HepG2 (cell line): Measurements from ENCODE around the gene SH3PXD2A. TPM values are rescaled to one million over a fixed set of nuclear protein-coding genes. Genes with fewer than 3 reads are reported as not detected.

ENCODE experiments used
- CEBPB ChIP-seq: IDR thresholded peaks from 2 replicates; pipeline ENCODE4 v1.6.1; 2011; ENCODE audit warnings: low read depth, low read length, improper control_type of control experiment, borderline replicate concordance
- HNRNPLL ChIP-seq: fragments of 200-400 bp; formaldehyde crosslinking; IDR thresholded peaks from 2 replicates; pipeline ENCODE4 v1.6.1; 2017; ENCODE audit warnings: mild to moderate bottlenecking, low read depth, low read length; ENCODE audit not compliant: poor library complexity, severe bottlenecking
- MAZ ChIP-seq, 2 experiments: sonication (generic) in 1 of 2; formaldehyde crosslinking in 1 of 2; IDR thresholded peaks; 2 replicates each; pipeline versions ENCODE4 v1.5.0 to v1.6.1; 2012 to 2020; ENCODE audit warnings: low read depth in 2 of 2, mild to moderate bottlenecking in 2 of 2, borderline replicate concordance in 1 of 2, improper control_type of control experiment in 1 of 2, low read length in 1 of 2, missing genetic modification reagents in 1 of 2, moderate library complexity in 1 of 2
- MIER3 ChIP-seq: IDR thresholded peaks from 2 replicates; pipeline ENCODE4 v1.6.1; 2016; ENCODE audit warnings: missing compliant biosample characterization, borderline replicate concordance
- RFX3 ChIP-seq: IDR thresholded peaks from 2 replicates; pipeline ENCODE4 v1.6.1; 2016; ENCODE audit warnings: missing biosample characterization, missing genetic modification reagents
- SKI ChIP-seq: fragments of 450-650 bp; IDR thresholded peaks from one replicate; pipeline ENCODE4 v1.6.1; 2018; ENCODE audit warnings: mild to moderate bottlenecking; ENCODE audit not compliant: partially characterized antibody
- SOX6 ChIP-seq, 2 experiments: fragments of 450-650 bp in 1 of 2; sonication (generic) in 1 of 2; formaldehyde crosslinking in 1 of 2; IDR thresholded peaks; 2 replicates each; pipeline versions ENCODE4 v1.4.0 to v1.6.1; 2017 to 2020; ENCODE audit warnings: antibody characterized with exemption in 1 of 2, mild to moderate bottlenecking in 1 of 2, missing genetic modification reagents in 1 of 2
- ZNF234 ChIP-seq: sonication (generic); formaldehyde crosslinking; conservative IDR thresholded peaks from 2 replicates; pipeline ENCODE4 v1.5.1; 2020; ENCODE audit warnings: mild to moderate bottlenecking, missing genetic modification reagents
- ZNF235 ChIP-seq: sonication (generic); formaldehyde crosslinking; IDR thresholded peaks from 2 replicates; pipeline ENCODE4 v1.8.1; 2023; ENCODE audit warnings: mild to moderate bottlenecking, missing genetic modification reagents, borderline replicate concordance
- ZNF552 ChIP-seq: sonication (generic); formaldehyde crosslinking; IDR thresholded peaks from 2 replicates; pipeline ENCODE4 v1.9.0; 2022; ENCODE audit warnings: missing genetic modification reagents, mild to moderate bottlenecking, borderline replicate concordance
- ZNF709 ChIP-seq: sonication (generic); formaldehyde crosslinking; IDR thresholded peaks from 2 replicates; pipeline ENCODE4 v1.5.0; 2020; ENCODE audit warnings: mild to moderate bottlenecking, missing genetic modification reagents
- ZNF781 ChIP-seq: sonication (generic); formaldehyde crosslinking; IDR thresholded peaks from 2 replicates; pipeline ENCODE4 v1.5.1; 2020; ENCODE audit warnings: borderline replicate concordance, mild to moderate bottlenecking, missing genetic modification reagents; ENCODE audit errors: not compliant biosample characterization
- polyA plus RNA-seq, 8 experiments: library from polyadenylated mRNA; depleted of rRNA in 3 of 8; stranded (reverse) in 7 of 8; unstranded in 1 of 8; fragments of >200 nt; fragmentation: Illumina TruSeq in 4 of 8; extraction: Trizol in 4 of 8; gene quantifications; 2 replicates each; pipeline versions ENCODE4 v1.2.1 to v1.2.3, GENCODE V29; 2011 to 2016; ENCODE audit warnings: low read depth in 4 of 8, missing spikeins in 1 of 8, mixed read lengths in 1 of 8; ENCODE audit not compliant: insufficient read depth in 1 of 8
- total RNA-seq, 5 experiments: library from RNA; depleted of rRNA; stranded (reverse); fragments of >200 nt; fragmentation: Illumina TruSeq; extraction: Trizol; gene quantifications; 2 replicates each; pipeline ENCODE4 v1.2.3, GENCODE V29; 2016; ENCODE audit warnings: low read depth in 1 of 5
- TF ChIP-seq, protein P1 (sequence below): sonication (generic); formaldehyde crosslinking; IDR thresholded peaks from 2 replicates; pipeline ENCODE4 v1.5.0; 2020; ENCODE audit warnings: missing genetic modification reagents
- TF ChIP-seq, protein P2 (sequence below): sonication (generic); formaldehyde crosslinking; IDR thresholded peaks from 2 replicates; pipeline ENCODE4 v1.5.0; 2020; ENCODE audit warnings: missing genetic modification reagents
- TF ChIP-seq, protein P3 (sequence below): sonication (generic); formaldehyde crosslinking; IDR thresholded peaks from 2 replicates; pipeline ENCODE4 v1.4.0; 2020; ENCODE audit warnings: missing genetic modification reagents
- TF ChIP-seq, protein P4 (sequence below): sonication (generic); formaldehyde crosslinking; IDR thresholded peaks from 2 replicates; pipeline ENCODE4 v1.4.0; 2020; ENCODE audit warnings: missing genetic modification reagents
- TF ChIP-seq, protein P5 (sequence below): sonication (generic); formaldehyde crosslinking; IDR thresholded peaks from 2 replicates; pipeline ENCODE4; 2020; ENCODE audit warnings: missing genetic modification reagents, mild to moderate bottlenecking, borderline replicate concordance

Gene SH3PXD2A
- total and polyA plus RNA-seq, 2 of the 13 experiments (the other 11 are each of a cell fraction or from before 2014, with no cell fraction given), result 11.1 to 11.3 TPM

DNA sequence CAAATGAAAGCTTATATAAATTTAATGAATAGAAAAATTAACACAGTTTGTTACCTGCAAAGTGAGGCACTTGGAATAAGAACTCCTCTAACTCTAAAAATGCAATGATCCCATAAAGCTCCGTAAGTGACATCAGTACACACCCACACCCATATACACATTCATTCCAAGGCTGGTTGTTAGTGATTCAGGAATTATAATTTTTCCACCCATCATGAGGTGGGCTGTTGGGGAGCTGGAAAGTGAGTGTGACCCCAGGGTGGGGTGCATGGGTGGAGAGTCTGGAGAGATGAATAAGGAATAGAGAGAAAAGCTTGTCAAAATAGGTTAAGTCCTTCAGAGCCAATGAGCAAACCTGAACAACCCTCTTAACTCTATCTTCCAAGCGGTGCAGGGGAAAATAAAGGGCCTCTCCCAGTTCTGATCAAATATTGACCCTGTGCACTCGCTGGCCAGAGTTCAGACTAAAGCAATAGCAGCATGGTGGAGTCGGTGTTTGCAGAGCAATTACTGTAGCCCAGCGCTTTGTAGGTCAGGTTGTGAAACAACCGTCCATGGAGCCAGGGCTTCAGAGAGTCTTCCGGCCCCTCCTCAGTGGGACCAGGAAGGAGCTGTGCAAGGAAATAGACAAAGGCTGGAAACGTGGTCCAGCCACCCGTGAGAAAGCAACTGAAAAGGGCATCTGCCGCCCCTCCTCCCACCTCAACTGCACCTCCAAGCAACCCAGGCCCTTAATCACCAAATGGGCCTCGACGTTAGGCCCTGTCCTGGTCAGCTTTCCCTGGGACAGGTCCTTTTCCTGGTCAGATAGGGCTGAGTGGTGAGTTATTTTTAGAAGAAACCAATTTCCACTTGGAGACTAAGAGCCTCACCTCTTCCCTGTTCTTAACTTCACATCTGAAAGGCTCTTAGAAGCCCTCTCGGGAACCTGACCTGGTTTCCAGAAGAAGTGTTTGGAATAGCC, 61.2 kb downstream of the SH3PXD2A start (continued):
- TF ChIP-seq, protein P1, sequence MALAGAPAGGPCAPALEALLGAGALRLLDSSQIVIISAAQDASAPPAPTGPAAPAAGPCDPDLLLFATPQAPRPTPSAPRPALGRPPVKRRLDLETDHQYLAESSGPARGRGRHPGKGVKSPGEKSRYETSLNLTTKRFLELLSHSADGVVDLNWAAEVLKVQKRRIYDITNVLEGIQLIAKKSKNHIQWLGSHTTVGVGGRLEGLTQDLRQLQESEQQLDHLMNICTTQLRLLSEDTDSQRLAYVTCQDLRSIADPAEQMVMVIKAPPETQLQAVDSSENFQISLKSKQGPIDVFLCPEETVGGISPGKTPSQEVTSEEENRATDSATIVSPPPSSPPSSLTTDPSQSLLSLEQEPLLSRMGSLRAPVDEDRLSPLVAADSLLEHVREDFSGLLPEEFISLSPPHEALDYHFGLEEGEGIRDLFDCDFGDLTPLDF, result no peak
- TF ChIP-seq ZNF781 (CRISPR knock-in tag), result peak; percentile 18
- peak; percentile 98 for TF ChIP-seq CEBPB
- TF ChIP-seq, protein P2, sequence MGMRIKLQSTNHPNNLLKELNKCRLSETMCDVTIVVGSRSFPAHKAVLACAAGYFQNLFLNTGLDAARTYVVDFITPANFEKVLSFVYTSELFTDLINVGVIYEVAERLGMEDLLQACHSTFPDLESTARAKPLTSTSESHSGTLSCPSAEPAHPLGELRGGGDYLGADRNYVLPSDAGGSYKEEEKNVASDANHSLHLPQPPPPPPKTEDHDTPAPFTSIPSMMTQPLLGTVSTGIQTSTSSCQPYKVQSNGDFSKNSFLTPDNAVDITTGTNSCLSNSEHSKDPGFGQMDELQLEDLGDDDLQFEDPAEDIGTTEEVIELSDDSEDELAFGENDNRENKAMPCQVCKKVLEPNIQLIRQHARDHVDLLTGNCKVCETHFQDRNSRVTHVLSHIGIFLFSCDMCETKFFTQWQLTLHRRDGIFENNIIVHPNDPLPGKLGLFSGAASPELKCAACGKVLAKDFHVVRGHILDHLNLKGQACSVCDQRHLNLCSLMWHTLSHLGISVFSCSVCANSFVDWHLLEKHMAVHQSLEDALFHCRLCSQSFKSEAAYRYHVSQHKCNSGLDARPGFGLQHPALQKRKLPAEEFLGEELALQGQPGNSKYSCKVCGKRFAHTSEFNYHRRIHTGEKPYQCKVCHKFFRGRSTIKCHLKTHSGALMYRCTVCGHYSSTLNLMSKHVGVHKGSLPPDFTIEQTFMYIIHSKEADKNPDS, result no peak
- no peak for TF ChIP-seq HNRNPLL
- TF ChIP-seq, protein P3, sequence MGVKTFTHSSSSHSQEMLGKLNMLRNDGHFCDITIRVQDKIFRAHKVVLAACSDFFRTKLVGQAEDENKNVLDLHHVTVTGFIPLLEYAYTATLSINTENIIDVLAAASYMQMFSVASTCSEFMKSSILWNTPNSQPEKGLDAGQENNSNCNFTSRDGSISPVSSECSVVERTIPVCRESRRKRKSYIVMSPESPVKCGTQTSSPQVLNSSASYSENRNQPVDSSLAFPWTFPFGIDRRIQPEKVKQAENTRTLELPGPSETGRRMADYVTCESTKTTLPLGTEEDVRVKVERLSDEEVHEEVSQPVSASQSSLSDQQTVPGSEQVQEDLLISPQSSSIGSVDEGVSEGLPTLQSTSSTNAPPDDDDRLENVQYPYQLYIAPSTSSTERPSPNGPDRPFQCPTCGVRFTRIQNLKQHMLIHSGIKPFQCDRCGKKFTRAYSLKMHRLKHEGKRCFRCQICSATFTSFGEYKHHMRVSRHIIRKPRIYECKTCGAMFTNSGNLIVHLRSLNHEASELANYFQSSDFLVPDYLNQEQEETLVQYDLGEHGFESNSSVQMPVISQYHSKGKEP, result no peak
- TF ChIP-seq MIER3 (CRISPR knock-in tag), result peak; percentile 96; the same call in 1 of the 2 replicates
- TF ChIP-seq, protein P4, sequence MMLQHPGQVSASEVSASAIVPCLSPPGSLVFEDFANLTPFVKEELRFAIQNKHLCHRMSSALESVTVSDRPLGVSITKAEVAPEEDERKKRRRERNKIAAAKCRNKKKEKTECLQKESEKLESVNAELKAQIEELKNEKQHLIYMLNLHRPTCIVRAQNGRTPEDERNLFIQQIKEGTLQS (CRISPR knock-in tag), result peak; percentile 51; the same call in 1 of the 2 replicates
- 0 out of 2 replicates have a peak, but pooled peaks have one; percentile 61 for TF ChIP-seq ZNF709 (CRISPR knock-in tag)
- TF ChIP-seq ZNF552 (CRISPR knock-in tag), result peak; percentile 58; the same call in 1 of the 2 replicates
- TF ChIP-seq ZNF235 (CRISPR knock-in tag), result no peak
- TF ChIP-seq, protein P5, sequence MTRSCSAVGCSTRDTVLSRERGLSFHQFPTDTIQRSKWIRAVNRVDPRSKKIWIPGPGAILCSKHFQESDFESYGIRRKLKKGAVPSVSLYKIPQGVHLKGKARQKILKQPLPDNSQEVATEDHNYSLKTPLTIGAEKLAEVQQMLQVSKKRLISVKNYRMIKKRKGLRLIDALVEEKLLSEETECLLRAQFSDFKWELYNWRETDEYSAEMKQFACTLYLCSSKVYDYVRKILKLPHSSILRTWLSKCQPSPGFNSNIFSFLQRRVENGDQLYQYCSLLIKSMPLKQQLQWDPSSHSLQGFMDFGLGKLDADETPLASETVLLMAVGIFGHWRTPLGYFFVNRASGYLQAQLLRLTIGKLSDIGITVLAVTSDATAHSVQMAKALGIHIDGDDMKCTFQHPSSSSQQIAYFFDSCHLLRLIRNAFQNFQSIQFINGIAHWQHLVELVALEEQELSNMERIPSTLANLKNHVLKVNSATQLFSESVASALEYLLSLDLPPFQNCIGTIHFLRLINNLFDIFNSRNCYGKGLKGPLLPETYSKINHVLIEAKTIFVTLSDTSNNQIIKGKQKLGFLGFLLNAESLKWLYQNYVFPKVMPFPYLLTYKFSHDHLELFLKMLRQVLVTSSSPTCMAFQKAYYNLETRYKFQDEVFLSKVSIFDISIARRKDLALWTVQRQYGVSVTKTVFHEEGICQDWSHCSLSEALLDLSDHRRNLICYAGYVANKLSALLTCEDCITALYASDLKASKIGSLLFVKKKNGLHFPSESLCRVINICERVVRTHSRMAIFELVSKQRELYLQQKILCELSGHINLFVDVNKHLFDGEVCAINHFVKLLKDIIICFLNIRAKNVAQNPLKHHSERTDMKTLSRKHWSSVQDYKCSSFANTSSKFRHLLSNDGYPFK (CRISPR knock-in tag), result peak; percentile 48; the same call in 1 of the 2 replicates
- peak; percentile 55; the same call in 1 of the 2 replicates for TF ChIP-seq RFX3 (CRISPR knock-in tag)
- no peak for TF ChIP-seq SOX6 (IDR thresholded peaks at IDR 0.05)
- peak; percentile 98 for TF ChIP-seq SOX6 (CRISPR knock-in tag; IDR thresholded peaks at IDR 0.05)
- peak; percentile 75; the same call in 1 of the 2 replicates for TF ChIP-seq MAZ (IDR thresholded peaks at IDR 0.05; ENCODE audit: borderline replicate concordance, low read depth, low read length)
- peak; percentile 56; the same call in 1 of the 2 replicates for TF ChIP-seq MAZ (CRISPR knock-in tag; IDR thresholded peaks at IDR 0.05; ENCODE audit: low read depth)
- TF ChIP-seq ZNF234, result no peak
- TF ChIP-seq SKI, result peak; percentile 95
